ENCODE data around the gene ENDOV. TPM values are rescaled to one million over a fixed set of nuclear protein-coding genes. Genes with fewer than 3 reads are reported as not detected.

ENDOV gene
- total and polyA plus RNA-seq, 2 donors (not counting 3 experiments of a cell fraction or from before 2014, with no cell fraction given), result 20.4 to 25.9 TPM

DNA sequence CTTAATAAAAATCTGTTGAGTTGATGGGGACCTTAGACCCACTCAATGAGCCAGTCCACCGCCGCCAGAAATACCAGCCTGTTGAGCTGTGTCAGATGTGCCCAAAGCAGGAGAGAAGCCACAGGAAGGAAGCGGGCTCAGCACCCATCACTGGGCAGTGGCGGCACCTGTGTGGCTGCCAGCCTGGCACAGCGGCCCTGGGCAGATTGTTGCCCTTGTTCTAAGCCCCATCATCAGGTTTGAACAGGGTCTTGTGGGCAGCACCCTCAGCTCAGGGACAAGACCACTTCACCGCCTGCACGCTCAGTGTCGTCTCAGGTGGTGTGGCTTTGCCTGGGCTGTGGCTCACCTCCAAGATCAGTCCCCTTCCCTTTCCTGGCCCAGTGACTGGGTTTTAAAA, 9.3 kb downstream of the ENDOV start:
- ChIA-PET POLR2A (interaction anchor here (0.6 kb wide), 1 partner anchor 455 kb away, joined by 4 read pairs; no protein-coding TSS in a partner anchor), CTCF (interaction anchor here (0.6 to 5.3 kb wide), 6 partner anchors 8 to 558 kb away, joined by 3 to 66 read pairs (median 12); no protein-coding TSS in a partner anchor)
- Histone ChIP-seq H3K9me3 (replicated peaks; ENCODE audit: control insufficient read depth, insufficient read depth, low read length) (no peaks in the 10 kb centered on the region), H3K27me3 (ENCODE audit: control insufficient read depth in 2 of 2, insufficient read depth in 2 of 2, low read length in 2 of 2) (no peaks in the 10 kb centered on the region), H3K4me3 (replicated peaks in 1 of 3; ENCODE audit: insufficient read depth in 1 of 3, low read depth in 1 of 3, low read length in 3 of 3) (no peak overlapping the region), H3K9ac (replicated peaks; ENCODE audit: extremely low read depth, insufficient read depth, low read length) (no peak overlapping the region), H3K27ac (ENCODE audit: insufficient read depth, low read depth, low read length) (no peak overlapping the region), H3K36me3 (ENCODE audit: control insufficient read depth in 2 of 2, extremely low read depth in 1 of 2, insufficient read depth in 2 of 2, low read length in 2 of 2) (peaks cover 0 to 3% of the 10 kb centered on the region in 2 experiments), H3K4me2 (ENCODE audit: insufficient read depth, low read length) (no peak overlapping the region), H3K9me1 (replicated peaks; ENCODE audit: control insufficient read depth, extremely low read depth, insufficient read depth, low read length) (no peaks in the 10 kb centered on the region), H2AFZ (ENCODE audit: low read depth, low read length) (no peak overlapping the region), H3K79me2 (ENCODE audit: control insufficient read depth, insufficient read depth, low read length) (no peaks in the 10 kb centered on the region), H3K4me1 (ENCODE audit: control insufficient read depth, extremely low read depth, insufficient read depth, low read length) (no peaks in the 10 kb centered on the region), H4K20me1 (replicated peaks; ENCODE audit: control insufficient read depth, extremely low read depth, insufficient read depth, low read length) (no peaks in the 10 kb centered on the region)
- intact Hi-C loops (cut with micrococcal nuclease), result loop anchor here (10.0 kb wide), 1 partner anchor 341 kb away; no protein-coding TSS in a partner anchor
- no TSS peak for BruUV-seq (replicated peaks)
- TF ChIP-seq MYC (IDR thresholded peaks at IDR 0.05; ENCODE audit: low read depth, low read length), result no peak
- no peak for DNase-seq (ENCODE audit: low read depth, low spot score)
- no peak for FAIRE-seq
- dilution Hi-C loops (cut with MboI; ENCODE audit: extremely low pct_ligation_motif_present, low sequenced_read_pairs), result no loop called here

DNA sequence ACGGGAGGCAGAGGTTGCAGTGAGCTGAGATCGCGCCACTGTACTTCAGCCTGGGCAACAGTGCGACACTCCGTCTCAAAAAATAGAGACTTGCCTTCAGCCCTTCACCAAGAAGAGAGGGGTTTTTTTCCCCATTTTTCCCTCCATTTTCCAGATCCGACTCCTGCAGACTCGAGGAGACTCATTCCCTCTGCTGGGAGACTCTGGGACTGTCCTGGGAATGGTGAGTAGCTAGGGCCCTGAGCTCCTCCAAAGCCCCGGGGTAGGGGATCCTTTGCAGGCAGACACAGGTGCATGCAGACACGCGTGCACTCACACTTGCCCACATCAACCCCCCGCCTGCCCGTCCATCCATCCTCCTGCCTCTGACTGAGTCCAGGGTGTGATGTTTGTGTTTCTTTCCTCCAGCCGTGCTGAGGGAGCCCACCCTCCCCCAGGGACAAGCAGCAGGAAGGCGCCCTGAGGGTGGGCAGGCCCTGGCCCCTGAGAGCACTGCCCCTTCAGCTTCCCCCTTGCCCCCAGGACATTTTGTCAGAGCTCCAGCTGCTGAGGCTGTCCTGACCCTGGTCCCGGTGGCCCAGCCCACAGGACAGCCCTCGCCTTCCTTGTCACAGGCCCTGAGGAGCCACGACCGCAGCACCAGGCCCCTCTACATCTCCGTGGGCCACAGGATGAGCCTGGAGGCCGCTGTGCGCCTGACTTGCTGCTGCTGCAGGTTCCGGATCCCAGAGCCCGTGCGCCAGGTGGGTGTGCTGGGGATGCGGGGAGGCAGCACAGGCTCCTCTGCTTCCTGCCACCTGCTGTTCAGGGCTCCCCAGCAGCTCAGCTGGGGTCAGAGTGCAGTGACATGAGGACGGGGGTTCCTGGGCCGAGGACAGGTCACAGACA, 10.2 kb downstream of the ENDOV start:
- intact Hi-C loops (cut with micrococcal nuclease), result loop anchor here (10.0 kb wide), 1 partner anchor 340 kb away; no protein-coding TSS in a partner anchor
- H3K4me2 ChIP-seq (ENCODE audit: insufficient read depth, low read length), result no peak overlapping the region
- dilution Hi-C loops (cut with MboI; ENCODE audit: extremely low pct_ligation_motif_present, low sequenced_read_pairs), result no loop called here

More for the DNA sequence above, 10.2 kb downstream of the ENDOV start:
- H4K20me1 ChIP-seq (replicated peaks; ENCODE audit: control insufficient read depth, extremely low read depth, insufficient read depth, low read length), result no peaks in the 10 kb centered on the region
- CTCF ChIA-PET, result interaction anchor here (1.0 to 5.3 kb wide), 8 partner anchors 9 to 564 kb away, joined by 4 to 66 read pairs (median 28); no protein-coding TSS in a partner anchor
- H3K4me3 ChIP-seq (replicated peaks in 1 of 3; ENCODE audit: insufficient read depth in 1 of 3, low read depth in 1 of 3, low read length in 3 of 3), result no peak overlapping the region
- no peak overlapping the region for H3K9ac ChIP-seq (replicated peaks; ENCODE audit: extremely low read depth, insufficient read depth, low read length)
- H3K36me3 ChIP-seq (ENCODE audit: control insufficient read depth in 2 of 2, extremely low read depth in 1 of 2, insufficient read depth in 2 of 2, low read length in 2 of 2), result no peaks in the 10 kb centered on the region
- H3K9me1 ChIP-seq (replicated peaks; ENCODE audit: control insufficient read depth, extremely low read depth, insufficient read depth, low read length), result no peaks in the 10 kb centered on the region
- no peaks in the 10 kb centered on the region for H3K27me3 ChIP-seq (ENCODE audit: control insufficient read depth in 2 of 2, insufficient read depth in 2 of 2, low read length in 2 of 2)
- DNase-seq (ENCODE audit: low read depth, low spot score), result no peak
- no peak for TF ChIP-seq GATA2 (IDR thresholded peaks at IDR 0.05; ENCODE audit: insufficient read depth, insufficient read length, low read depth, low read length)
- TF ChIP-seq, protein P1, sequence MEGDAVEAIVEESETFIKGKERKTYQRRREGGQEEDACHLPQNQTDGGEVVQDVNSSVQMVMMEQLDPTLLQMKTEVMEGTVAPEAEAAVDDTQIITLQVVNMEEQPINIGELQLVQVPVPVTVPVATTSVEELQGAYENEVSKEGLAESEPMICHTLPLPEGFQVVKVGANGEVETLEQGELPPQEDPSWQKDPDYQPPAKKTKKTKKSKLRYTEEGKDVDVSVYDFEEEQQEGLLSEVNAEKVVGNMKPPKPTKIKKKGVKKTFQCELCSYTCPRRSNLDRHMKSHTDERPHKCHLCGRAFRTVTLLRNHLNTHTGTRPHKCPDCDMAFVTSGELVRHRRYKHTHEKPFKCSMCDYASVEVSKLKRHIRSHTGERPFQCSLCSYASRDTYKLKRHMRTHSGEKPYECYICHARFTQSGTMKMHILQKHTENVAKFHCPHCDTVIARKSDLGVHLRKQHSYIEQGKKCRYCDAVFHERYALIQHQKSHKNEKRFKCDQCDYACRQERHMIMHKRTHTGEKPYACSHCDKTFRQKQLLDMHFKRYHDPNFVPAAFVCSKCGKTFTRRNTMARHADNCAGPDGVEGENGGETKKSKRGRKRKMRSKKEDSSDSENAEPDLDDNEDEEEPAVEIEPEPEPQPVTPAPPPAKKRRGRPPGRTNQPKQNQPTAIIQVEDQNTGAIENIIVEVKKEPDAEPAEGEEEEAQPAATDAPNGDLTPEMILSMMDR (IDR thresholded peaks at IDR 0.05; ENCODE audit: extremely low read depth in 1 of 2, insufficient read depth in 1 of 2, low read depth in 1 of 2, low read length in 2 of 2), result no peak
- no peak for TF ChIP-seq JUN (IDR thresholded peaks at IDR 0.05; ENCODE audit: borderline replicate concordance, insufficient read depth, insufficient read length, low read depth)
- TF ChIP-seq, protein P2, sequence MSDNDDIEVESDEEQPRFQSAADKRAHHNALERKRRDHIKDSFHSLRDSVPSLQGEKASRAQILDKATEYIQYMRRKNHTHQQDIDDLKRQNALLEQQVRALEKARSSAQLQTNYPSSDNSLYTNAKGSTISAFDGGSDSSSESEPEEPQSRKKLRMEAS (IDR thresholded peaks at IDR 0.05; ENCODE audit: insufficient read depth, insufficient read length), result no peak
- TF ChIP-seq EZH2 (IDR thresholded peaks at IDR 0.05; ENCODE audit: borderline replicate concordance, low read depth, low read length, severe bottlenecking), result no peak
- POLR2A ChIA-PET, result no interaction called here
- no peak for FAIRE-seq
- no peaks in the 10 kb centered on the region for H3K9me3 ChIP-seq (replicated peaks; ENCODE audit: control insufficient read depth, insufficient read depth, low read length)
- BruUV-seq (replicated peaks), result no TSS peak
- H3K79me2 ChIP-seq (ENCODE audit: control insufficient read depth, insufficient read depth, low read length), result no peaks in the 10 kb centered on the region
- no peak overlapping the region for H2AFZ ChIP-seq (ENCODE audit: low read depth, low read length)
- no peak overlapping the region for H3K27ac ChIP-seq (ENCODE audit: insufficient read depth, low read depth, low read length)
- no peaks in the 10 kb centered on the region for H3K4me1 ChIP-seq (ENCODE audit: control insufficient read depth, extremely low read depth, insufficient read depth, low read length)

All from endothelial cell of umbilical vein (primary cell).